GM12801 (cell line): Measurements from ENCODE around the gene ZFPL1.

Experiments used
- CTCF ChIP-seq: IDR thresholded peaks from one replicate; pipeline ENCODE4 v1.5.1; 2011; ENCODE audit warnings: control low read depth; ENCODE audit not compliant: insufficient read length; ENCODE audit errors: extremely low read depth

The ZFPL1 gene

GRCh38 chr11:65095974-65096806, 12.2 kb downstream of the ZFPL1 start, which contains the start of gene VPS51:
VPS51 (plus strand) TSS chr11:65096214; CDS start chr11:65096251, 37 bp downstream.
- no peak for TF ChIP-seq CTCF

GRCh38 chr11:65096926-65097325, 12.9 kb downstream of the ZFPL1 start:
- TF ChIP-seq CTCF, result no peak

GRCh38 chr11:65100674-65101350, 16.8 kb downstream of the ZFPL1 start:
- no peak for TF ChIP-seq CTCF

GRCh38 chr11:65102142-65103095, 18.4 kb downstream of the ZFPL1 start:
- no peak for TF ChIP-seq CTCF

GRCh38 chr11:65103476-65103875, 19.5 kb downstream of the ZFPL1 start:
- TF ChIP-seq CTCF, result no peak

GRCh38 chr11:65104628-65105027, 20.6 kb downstream of the ZFPL1 start:
- TF ChIP-seq CTCF, result no peak

GRCh38 chr11:65107078-65107477, 23.1 kb downstream of the ZFPL1 start:
- no peak for TF ChIP-seq CTCF
